Fibroblast of villous mesenchyme (primary cell): ENCODE data around the gene CYREN. TPM values are rescaled to one million over a fixed set of nuclear protein-coding genes. Genes with fewer than 3 reads are reported as not detected.
A peak's percentile ranks its signal among the peaks of the same experiment; 100 is the strongest.

ENCODE experiments used
- DNase-seq: peaks from one replicate; pipeline ENCODE4 v3.0.0-alpha.2; 2010; ENCODE audit warnings: low read depth
- H3K4me3 ChIP-seq: 2 replicates; pipeline ENCODE4 v1.5.1; 2011; ENCODE audit warnings: low read depth, mild to moderate bottlenecking, low read length
- CTCF ChIP-seq: IDR thresholded peaks from 2 replicates; pipeline ENCODE4 v1.5.1; 2012; ENCODE audit warnings: low read depth, mild to moderate bottlenecking, low read length; ENCODE audit not compliant: insufficient read depth
- total RNA-seq: library from RNA; depleted of rRNA; stranded (reverse); fragments of >200 nt; gene quantifications from 2 replicates; pipeline ENCODE4 v1.2.3, GENCODE V29; 2012

Gene CYREN
- total RNA-seq, 1 donor, result 34.1 TPM

GRCh38 chr7:135205850-135206249, 35.3 kb upstream of the CYREN start:
- no peak overlapping the region for H3K4me3 ChIP-seq
- no peak for TF ChIP-seq CTCF
- no peak for DNase-seq

- no peak for TF ChIP-seq CTCF
- no peak for DNase-seq
- H3K4me3 ChIP-seq, result no peak overlapping the region
These were observed 34.4 kb upstream of the CYREN start for GRCh38 chr7:135204876-135205275.

DNA sequence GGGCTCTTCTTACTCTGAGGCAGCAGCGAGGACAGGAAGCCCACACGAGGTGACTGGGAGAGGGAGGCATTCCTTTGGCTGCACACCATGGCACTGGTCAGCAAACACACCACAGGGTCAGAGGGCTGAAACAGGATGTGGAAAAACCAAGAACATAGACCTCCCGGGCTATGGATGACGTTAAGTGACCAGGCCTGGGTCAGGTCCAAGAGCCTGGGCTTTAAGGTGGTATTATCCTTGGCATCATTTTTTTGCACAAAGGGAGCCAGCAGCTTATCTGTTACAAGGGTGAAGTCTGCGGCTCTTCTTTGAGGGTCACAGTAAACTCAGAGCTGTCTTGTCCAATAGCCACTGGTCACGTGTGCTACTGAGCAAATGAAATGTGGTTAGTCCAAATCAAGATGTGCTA, 33.8 kb upstream of the CYREN start:
- DNase-seq, result peak; percentile 40
- H3K4me3 ChIP-seq, result no peak overlapping the region
- TF ChIP-seq CTCF, result no peak

GRCh38 chr7:135201350-135201749, 30.8 kb upstream of the CYREN start:
- DNase-seq, result no peak
- no peak overlapping the region for H3K4me3 ChIP-seq
- no peak for TF ChIP-seq CTCF

GRCh38 chr7:135200821-135201331, 30.4 kb upstream of the CYREN start:
- no peak for TF ChIP-seq CTCF
- no peak overlapping the region for H3K4me3 ChIP-seq
- no peak for DNase-seq

GRCh38 chr7:135199439-135199838, 28.9 kb upstream of the CYREN start:
- TF ChIP-seq CTCF, result no peak
- no peak overlapping the region for H3K4me3 ChIP-seq

DNA sequence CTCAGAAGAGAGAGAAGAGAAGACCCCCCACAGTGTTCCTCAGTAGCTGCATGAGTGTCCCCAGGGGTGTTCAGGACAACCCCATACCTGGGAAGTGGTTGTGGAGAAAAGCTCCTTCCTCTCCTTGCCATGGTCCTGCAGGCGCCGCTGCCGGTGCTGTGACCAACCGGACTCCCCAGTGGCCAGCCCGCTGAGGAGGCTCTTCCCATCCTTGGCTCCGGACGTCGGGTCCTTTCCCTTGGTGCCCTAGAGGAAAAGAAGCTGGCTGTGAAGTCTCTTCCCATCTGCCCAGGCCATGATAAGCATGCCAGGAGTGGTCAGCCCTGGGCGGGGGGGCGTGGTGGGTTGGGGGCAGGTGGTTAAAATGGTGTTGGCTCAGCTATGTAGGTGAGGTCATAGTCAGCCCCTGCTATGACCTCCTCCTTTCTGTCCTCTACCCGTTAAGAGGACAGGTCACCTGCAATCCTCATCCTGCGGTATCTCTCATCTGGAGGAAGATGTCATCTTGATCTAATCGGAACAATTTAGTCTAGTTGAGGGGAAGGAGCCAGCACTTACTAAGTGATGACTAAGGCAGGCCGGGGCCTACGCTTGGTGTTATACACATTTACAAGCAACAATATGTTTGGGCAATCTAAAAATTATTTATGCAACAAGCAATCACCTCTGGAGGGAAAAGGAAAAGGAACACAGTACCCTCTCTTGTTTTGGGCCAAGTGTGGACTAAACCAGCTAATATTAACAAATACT, 27.6 kb upstream of the CYREN start:
- TF ChIP-seq CTCF, result no peak
- no peak overlapping the region for H3K4me3 ChIP-seq
- peak; percentile 16 for DNase-seq

More at GRCh38 chr7:135199439-135199838, 28.9 kb upstream of the CYREN start:
- no peak for DNase-seq
